RWPE2 (cell line): ENCODE results near the gene ZNF157.

Experiments used
- ATAC-seq: fragments of 200-7000 bp; cut with Tn5 transposase; 3 replicates; pipeline ENCODE4 v1.9.1; 2021; ENCODE audit warnings: low read depth
- DNase-seq: peaks from one replicate; pipeline ENCODE4 v3.0.0-alpha.2; 2020; ENCODE audit warnings: low spot score
- H3K27ac ChIP-seq: fragments of 450-650 bp; 2 replicates; pipeline ENCODE4 v1.5.1; 2017; ENCODE audit warnings: mild to moderate bottlenecking; ENCODE audit not compliant: poor library complexity, severe bottlenecking
- H3K27me3 ChIP-seq: fragments of 250-450 bp; sonication (Bioruptor Pico); 2 replicates; pipeline ENCODE4 v1.5.1; 2021; ENCODE audit warnings: mild to moderate bottlenecking, moderate library complexity; ENCODE audit not compliant: insufficient read depth, poor library complexity, severe bottlenecking
- H3K36me3 ChIP-seq: fragments of 250-450 bp; sonication (Bioruptor Pico); 2 replicates; pipeline ENCODE4 v1.5.1; 2020; ENCODE audit warnings: low read depth, mild to moderate bottlenecking, moderate library complexity
- H3K4me1 ChIP-seq: fragments of 250-450 bp; sonication (Bioruptor Pico); 2 replicates; pipeline ENCODE4 v1.5.1; 2021; ENCODE audit warnings: mild to moderate bottlenecking, moderate library complexity; ENCODE audit not compliant: insufficient read depth, poor library complexity, severe bottlenecking
- H3K4me3 ChIP-seq: fragments of 250-450 bp; sonication (Bioruptor Pico); 2 replicates; pipeline ENCODE4 v1.5.1; 2021; ENCODE audit warnings: mild to moderate bottlenecking, moderate library complexity; ENCODE audit not compliant: severe bottlenecking
- H3K9me3 ChIP-seq: fragments of 250-450 bp; sonication (Bioruptor Pico); 2 replicates; pipeline ENCODE4 v1.5.1; 2021; ENCODE audit warnings: mild to moderate bottlenecking, moderate library complexity; ENCODE audit not compliant: severe bottlenecking
- CTCF ChIP-seq: fragments of 450-650 bp; IDR thresholded peaks from one replicate; pipeline ENCODE4 v1.5.1; 2017; ENCODE audit warnings: mild to moderate bottlenecking, moderate library complexity; ENCODE audit not compliant: poor library complexity, severe bottlenecking

ZNF157 gene

GRCh38 chrX:47351706-47352105 is 18.7 kb upstream of the ZNF157 start:
- Histone ChIP-seq H3K27me3 (no peaks in the 10 kb centered on the region), H3K4me1 (no peaks in the 10 kb centered on the region), H3K27ac (no peak overlapping the region), H3K4me3 (no peak overlapping the region), H3K9me3 (no peaks in the 10 kb centered on the region), H3K36me3 (no peaks in the 10 kb centered on the region)
- ATAC-seq (0 out of 3 replicates have a peak, but pooled peaks have one; percentile 41), DNase-seq (no peak)
- TF ChIP-seq CTCF: no peak

- DNase-seq: no peak
Observed at GRCh38 chrX:47358387-47359065, 11.9 kb upstream of the ZNF157 start.

GRCh38 chrX:47360423-47361179 is 9.8 kb upstream of the ZNF157 start:
- no peak for ATAC-seq
- peak overlapping the region; percentile 86 for H3K27ac ChIP-seq
- peaks cover 10% of the 10 kb centered on the region for H3K4me1 ChIP-seq
- H3K4me3 ChIP-seq: no peak overlapping the region
- H3K36me3 ChIP-seq: no peaks in the 10 kb centered on the region
- TF ChIP-seq CTCF: no peak
- DNase-seq: no peak
- H3K27me3 ChIP-seq: no peaks in the 10 kb centered on the region
- H3K9me3 ChIP-seq: no peaks in the 10 kb centered on the region

More at GRCh38 chrX:47358387-47359065, 11.9 kb upstream of the ZNF157 start:
- no peak for TF ChIP-seq CTCF
- no peak overlapping the region for H3K4me3 ChIP-seq
- no peaks in the 10 kb centered on the region for H3K27me3 ChIP-seq
- H3K27ac ChIP-seq: no peak overlapping the region
- H3K9me3 ChIP-seq: no peaks in the 10 kb centered on the region
- ATAC-seq: no peak
- H3K36me3 ChIP-seq: no peaks in the 10 kb centered on the region
- peaks cover 10% of the 10 kb centered on the region for H3K4me1 ChIP-seq

GRCh38 chrX:47361538-47362511 is 8.6 kb upstream of the ZNF157 start:
- Histone ChIP-seq H3K27ac (peak overlapping the region; percentile 86), H3K9me3 (no peaks in the 10 kb centered on the region), H3K36me3 (no peaks in the 10 kb centered on the region), H3K4me1 (peaks cover 10% of the 10 kb centered on the region), H3K4me3 (peak overlapping the region; percentile 21), H3K27me3 (no peaks in the 10 kb centered on the region)
- ATAC-seq (peak; percentile 87), DNase-seq (peak; percentile 75)
- peak; percentile 44 for TF ChIP-seq CTCF
